ENCODE measurements around the gene DNAH9. TPM values are rescaled to one million over a fixed set of nuclear protein-coding genes. Genes with fewer than 3 reads are reported as not detected.

DNAH9 gene
- total RNA-seq, 1 experiment from 2014 or later, result not detected

DNA sequence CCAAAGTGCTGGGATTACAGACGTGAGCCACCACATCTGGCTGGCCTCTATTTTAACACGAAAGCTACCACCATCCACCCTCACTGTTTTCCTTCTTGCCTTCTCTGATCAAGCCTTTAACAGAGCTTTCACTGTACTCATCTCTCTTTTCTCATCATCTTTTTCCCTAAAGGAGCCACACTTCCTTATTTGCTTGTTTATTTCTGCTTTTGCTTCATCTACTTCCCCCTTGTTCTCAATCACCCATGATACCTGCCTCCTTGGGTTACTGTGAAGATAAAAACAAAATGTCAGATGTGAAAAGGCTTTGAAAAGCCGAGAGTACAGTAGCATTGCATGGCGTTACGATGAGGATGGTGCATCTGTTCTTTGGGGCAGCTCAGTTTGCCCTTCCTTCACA, 319.1 kb downstream of the DNAH9 start:
- Mint-ChIP-seq H3K36me3 (ENCODE audit: insufficient read depth, unreplicated experiment) (no peaks in the 10 kb centered on the region), H3K9me3 (ENCODE audit: unreplicated experiment) (peaks cover 9% of the 10 kb centered on the region), H3K27me3 (ENCODE audit: insufficient read depth, unreplicated experiment) (peaks cover 16% of the 10 kb centered on the region), H3K4me3 (ENCODE audit: unreplicated experiment) (no peak overlapping the region), H3K4me1 (ENCODE audit: low read depth, unreplicated experiment) (no peaks in the 10 kb centered on the region), H3K27ac (ENCODE audit: unreplicated experiment) (no peak overlapping the region)
- no peaks in the 10 kb centered on the region for H3K9me3 ChIP-seq
- intact Hi-C loops (cut with micrococcal nuclease; ENCODE audit: unreplicated experiment), result no loop called here
- no peak overlapping the region for H3K4me3 ChIP-seq (ENCODE audit: low read depth, low read length)
- H3K4me1 ChIP-seq, result no peaks in the 10 kb centered on the region
- TF ChIP-seq, protein P1, sequence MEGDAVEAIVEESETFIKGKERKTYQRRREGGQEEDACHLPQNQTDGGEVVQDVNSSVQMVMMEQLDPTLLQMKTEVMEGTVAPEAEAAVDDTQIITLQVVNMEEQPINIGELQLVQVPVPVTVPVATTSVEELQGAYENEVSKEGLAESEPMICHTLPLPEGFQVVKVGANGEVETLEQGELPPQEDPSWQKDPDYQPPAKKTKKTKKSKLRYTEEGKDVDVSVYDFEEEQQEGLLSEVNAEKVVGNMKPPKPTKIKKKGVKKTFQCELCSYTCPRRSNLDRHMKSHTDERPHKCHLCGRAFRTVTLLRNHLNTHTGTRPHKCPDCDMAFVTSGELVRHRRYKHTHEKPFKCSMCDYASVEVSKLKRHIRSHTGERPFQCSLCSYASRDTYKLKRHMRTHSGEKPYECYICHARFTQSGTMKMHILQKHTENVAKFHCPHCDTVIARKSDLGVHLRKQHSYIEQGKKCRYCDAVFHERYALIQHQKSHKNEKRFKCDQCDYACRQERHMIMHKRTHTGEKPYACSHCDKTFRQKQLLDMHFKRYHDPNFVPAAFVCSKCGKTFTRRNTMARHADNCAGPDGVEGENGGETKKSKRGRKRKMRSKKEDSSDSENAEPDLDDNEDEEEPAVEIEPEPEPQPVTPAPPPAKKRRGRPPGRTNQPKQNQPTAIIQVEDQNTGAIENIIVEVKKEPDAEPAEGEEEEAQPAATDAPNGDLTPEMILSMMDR (IDR thresholded peaks at IDR 0.05; ENCODE audit: insufficient read depth in 1 of 2, low read depth in 1 of 2, low read length in 1 of 2, severe bottlenecking in 1 of 2, unreplicated experiment in 1 of 2), result no peak
- ChIA-PET POLR2A (no interaction called here), CTCF (no interaction called here)
- no peaks in the 10 kb centered on the region for H3K27me3 ChIP-seq (replicated peaks; ENCODE audit: control insufficient read depth, insufficient read depth, low read length)
- no peak for DNase-seq
- no TSS peak for BruUV-seq (replicated peaks)
- H3K36me3 ChIP-seq (ENCODE audit: control insufficient read depth, insufficient read depth, low read length), result no peaks in the 10 kb centered on the region

GRCh38 chr17:11921296-11921695, 323.0 kb downstream of the DNAH9 start:
- CTCF ChIA-PET, result no interaction called here
- POLR2A ChIA-PET, result no interaction called here
- no peaks in the 10 kb centered on the region for H3K27me3 ChIP-seq (replicated peaks; ENCODE audit: control insufficient read depth, insufficient read depth, low read length)
- Mint-ChIP-seq H3K4me1 (ENCODE audit: low read depth, unreplicated experiment) (no peaks in the 10 kb centered on the region), H3K36me3 (ENCODE audit: insufficient read depth, unreplicated experiment) (no peaks in the 10 kb centered on the region), H3K27ac (ENCODE audit: unreplicated experiment) (no peak overlapping the region), H3K9me3 (ENCODE audit: unreplicated experiment) (peaks cover 9% of the 10 kb centered on the region), H3K4me3 (ENCODE audit: unreplicated experiment) (no peak overlapping the region), H3K27me3 (ENCODE audit: insufficient read depth, unreplicated experiment) (peaks cover 13% of the 10 kb centered on the region)
- no peaks in the 10 kb centered on the region for H3K4me1 ChIP-seq
- intact Hi-C loops (cut with micrococcal nuclease; ENCODE audit: unreplicated experiment), result no loop called here
- no peak for DNase-seq
- H3K4me3 ChIP-seq (ENCODE audit: low read depth, low read length), result no peak overlapping the region
- BruUV-seq (replicated peaks), result no TSS peak
- no peaks in the 10 kb centered on the region for H3K36me3 ChIP-seq (ENCODE audit: control insufficient read depth, insufficient read depth, low read length)
- no peaks in the 10 kb centered on the region for H3K9me3 ChIP-seq
- TF ChIP-seq, protein P1 (IDR thresholded peaks at IDR 0.05; ENCODE audit: insufficient read depth in 1 of 2, low read depth in 1 of 2, low read length in 1 of 2, severe bottlenecking in 1 of 2, unreplicated experiment in 1 of 2), result no peak

- H3K4me1 Mint-ChIP-seq (ENCODE audit: low read depth, unreplicated experiment), result no peaks in the 10 kb centered on the region
- H3K36me3 Mint-ChIP-seq (ENCODE audit: insufficient read depth, unreplicated experiment), result no peaks in the 10 kb centered on the region
- no peak overlapping the region for H3K4me3 Mint-ChIP-seq (ENCODE audit: unreplicated experiment)
- Histone ChIP-seq H3K4me1 (no peaks in the 10 kb centered on the region), H3K4me3 (ENCODE audit: low read depth, low read length) (no peak overlapping the region), H3K27me3 (replicated peaks; ENCODE audit: control insufficient read depth, insufficient read depth, low read length) (no peaks in the 10 kb centered on the region), H3K36me3 (ENCODE audit: control insufficient read depth, insufficient read depth, low read length) (no peaks in the 10 kb centered on the region), H3K9me3 (no peaks in the 10 kb centered on the region)
- ChIA-PET POLR2A (no interaction called here), CTCF (no interaction called here)
- peaks cover 5% of the 10 kb centered on the region for H3K27me3 Mint-ChIP-seq (ENCODE audit: insufficient read depth, unreplicated experiment)
- BruUV-seq (replicated peaks), result no TSS peak
- intact Hi-C loops (cut with micrococcal nuclease; ENCODE audit: unreplicated experiment), result no loop called here
- TF ChIP-seq, protein P1 (IDR thresholded peaks at IDR 0.05; ENCODE audit: insufficient read depth in 1 of 2, low read depth in 1 of 2, low read length in 1 of 2, severe bottlenecking in 1 of 2, unreplicated experiment in 1 of 2), result no peak
- no peak overlapping the region for H3K27ac Mint-ChIP-seq (ENCODE audit: unreplicated experiment)
- no peak for DNase-seq
- H3K9me3 Mint-ChIP-seq (ENCODE audit: unreplicated experiment), result peaks cover 9% of the 10 kb centered on the region
Measured at GRCh38 chr17:11922638-11923037, 324.4 kb downstream of the DNAH9 start.
